ENCODE results near the gene BTNL3.
"Not testable (repeated sequence)": the region's sequence is repeated elsewhere in the genome, so short reads cannot be mapped to it uniquely, and the experiment has no call there.

BTNL3 gene

DNA sequence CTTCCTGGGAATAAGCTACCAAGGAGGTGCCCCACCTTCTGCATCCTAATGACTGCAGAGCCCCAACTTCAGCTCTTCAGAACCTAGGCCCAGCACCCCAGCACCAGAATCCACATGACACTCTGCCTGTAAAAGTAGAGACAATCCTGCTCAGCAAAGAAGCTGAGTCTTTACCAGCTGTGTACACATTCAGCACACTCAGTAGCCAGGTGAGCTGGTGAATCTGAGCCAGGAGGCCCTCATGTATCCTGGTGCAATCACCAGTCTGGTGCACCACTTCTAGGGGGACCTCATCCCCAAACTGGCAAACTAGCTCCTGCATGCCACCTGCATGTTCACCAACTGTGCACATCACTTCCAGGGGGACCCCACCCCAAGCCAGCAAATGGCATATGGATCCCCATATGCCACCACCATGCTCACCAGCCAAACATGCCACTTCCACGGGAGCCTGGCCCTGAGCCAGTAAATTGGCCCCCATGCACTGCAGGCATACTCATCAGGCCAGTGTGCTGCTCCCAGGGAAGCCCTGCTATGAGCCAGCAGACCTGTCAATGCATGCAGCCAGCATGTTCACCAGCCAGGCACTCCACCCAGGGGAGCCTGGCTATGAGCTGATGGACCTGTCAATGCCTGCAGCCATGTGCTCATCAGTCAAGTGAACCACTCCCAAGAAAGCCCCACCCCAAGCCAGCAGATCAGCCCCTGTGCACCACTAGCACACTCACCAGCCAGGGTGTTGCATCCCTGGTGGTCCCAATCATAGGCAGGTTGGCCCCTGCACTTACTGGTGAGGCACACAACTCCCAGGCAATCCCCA lies 35.8 kb downstream of the BTNL3 start:
- DNase-seq (ENCODE audit: low read depth): no peak

DNA sequence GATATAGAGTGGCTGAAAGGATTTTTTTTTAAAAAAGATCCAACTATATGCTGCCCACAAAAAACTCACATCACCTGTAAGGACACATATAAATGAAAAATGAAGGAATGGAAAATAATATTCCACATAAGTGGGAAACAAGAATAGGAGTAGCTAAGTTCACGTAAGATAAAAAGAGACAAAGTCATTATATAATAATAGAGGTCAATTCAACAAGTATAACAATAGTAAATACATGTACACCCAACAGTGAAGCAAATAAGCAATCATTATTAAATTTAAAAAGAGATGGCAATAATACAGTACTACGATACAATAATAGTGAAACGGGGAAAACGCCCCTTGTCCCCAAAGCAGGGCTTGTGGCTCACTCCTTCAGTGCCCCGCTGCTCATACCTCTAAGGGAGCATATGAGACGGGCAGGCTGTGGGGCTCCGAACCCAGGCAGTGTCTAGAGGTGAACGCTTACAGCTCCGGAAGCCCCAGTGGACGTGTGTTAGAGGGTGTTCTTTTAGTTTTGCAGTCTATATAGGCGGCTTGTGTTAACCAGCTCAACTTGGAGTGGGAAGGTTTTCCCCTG lies 38.9 kb downstream of the BTNL3 start:
- DNase-seq (ENCODE audit: low read depth): no peak

DNA sequence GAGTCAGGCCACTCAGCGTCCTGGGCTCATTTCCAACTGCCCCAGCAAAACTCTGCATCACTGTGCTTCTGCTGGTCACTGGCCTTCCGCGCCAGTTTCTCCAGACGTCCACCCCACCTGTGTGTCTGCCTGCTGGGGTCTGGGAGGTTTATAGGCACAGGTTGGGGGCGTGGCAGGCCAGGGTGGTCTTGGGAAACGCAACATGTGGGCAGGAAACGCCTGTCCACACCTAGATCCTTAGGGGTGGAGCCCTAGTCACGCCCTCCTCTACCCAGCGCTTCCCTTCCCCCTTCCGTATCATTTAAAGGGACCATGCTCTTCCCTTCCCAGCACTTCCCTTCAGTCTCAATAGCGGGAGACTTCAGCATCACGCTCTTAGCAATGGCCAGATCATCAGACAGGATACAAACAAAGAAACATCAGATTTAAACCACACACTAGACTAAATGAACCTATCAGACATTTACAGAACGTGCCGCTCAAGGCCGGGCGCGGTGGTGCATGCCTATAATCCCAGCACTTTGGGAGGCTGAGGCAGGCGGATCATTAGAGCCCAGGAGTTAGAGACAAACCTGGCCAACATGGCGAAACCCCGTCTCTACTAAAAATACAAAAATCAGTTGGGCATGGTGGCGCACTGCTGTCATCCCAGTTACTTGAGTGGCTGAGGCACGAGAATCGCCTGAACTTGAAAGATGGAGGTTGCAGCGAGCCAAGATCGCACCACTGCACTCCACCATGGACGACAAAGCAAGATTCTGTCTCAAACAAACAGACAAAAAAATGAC lies 39.6 kb downstream of the BTNL3 start:
- no peak for DNase-seq (ENCODE audit: low read depth)

DNA sequence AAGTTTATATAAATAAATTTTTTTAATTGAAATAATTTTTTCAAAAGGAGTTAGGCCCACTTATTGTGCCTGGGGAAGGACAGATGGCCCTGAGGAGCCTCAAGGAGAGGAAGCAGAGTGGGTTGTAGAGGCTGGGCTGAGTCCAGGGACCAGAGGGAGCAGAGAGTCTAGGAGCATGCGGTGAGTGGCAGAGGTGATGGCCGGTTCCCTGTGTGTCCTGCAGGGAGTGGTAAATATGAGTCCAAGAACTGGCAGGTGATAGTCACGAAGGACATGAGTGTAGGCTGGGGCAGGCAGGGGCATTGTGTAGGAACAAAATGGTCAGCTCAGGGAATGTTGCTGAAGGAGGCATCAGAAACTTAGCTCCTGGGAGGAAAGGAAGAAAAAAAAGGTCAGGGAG lies 43.1 kb downstream of the BTNL3 start:
- no peak for DNase-seq (ENCODE audit: low read depth)

DNA sequence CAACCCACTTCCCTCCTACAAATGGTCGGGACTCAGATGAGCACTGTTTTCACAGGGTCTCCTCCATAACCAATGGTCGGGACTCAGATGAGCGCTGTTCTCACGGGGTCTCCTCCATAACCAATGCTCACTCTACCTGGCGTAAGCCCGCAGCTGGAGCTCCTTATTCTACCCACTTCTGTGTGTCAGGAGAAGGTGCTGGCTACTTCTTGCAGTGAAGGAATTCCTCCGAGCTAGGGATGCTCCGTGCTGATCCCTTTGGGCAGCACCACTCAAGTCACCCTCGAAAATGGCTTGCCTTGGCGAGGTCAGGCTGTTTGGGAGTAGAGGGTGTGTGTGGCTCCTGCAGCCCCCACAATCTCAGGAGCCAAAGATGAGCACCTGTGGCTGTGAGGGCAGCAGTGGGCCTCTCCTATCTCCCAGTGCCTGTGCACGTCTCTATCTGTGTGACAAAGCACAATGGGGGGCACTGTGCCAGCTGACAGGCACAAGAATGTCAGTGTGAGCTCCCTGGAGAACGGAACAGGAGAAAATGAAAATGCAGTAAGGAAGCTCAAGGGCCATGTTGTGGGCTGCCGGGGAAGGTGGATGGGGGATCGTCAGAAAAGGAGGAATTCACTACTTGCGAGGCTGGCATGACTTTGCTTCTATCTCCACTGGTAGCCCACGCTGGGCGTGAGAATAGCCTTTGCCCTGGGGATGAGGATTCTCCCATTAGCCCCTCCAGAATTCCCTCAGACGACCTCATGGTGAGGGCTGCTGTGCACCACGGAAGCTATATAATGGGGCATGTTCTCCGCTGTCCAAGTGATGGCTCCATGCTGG lies 47.6 kb downstream of the BTNL3 start:
- no peak for DNase-seq (ENCODE audit: low read depth)

DNA sequence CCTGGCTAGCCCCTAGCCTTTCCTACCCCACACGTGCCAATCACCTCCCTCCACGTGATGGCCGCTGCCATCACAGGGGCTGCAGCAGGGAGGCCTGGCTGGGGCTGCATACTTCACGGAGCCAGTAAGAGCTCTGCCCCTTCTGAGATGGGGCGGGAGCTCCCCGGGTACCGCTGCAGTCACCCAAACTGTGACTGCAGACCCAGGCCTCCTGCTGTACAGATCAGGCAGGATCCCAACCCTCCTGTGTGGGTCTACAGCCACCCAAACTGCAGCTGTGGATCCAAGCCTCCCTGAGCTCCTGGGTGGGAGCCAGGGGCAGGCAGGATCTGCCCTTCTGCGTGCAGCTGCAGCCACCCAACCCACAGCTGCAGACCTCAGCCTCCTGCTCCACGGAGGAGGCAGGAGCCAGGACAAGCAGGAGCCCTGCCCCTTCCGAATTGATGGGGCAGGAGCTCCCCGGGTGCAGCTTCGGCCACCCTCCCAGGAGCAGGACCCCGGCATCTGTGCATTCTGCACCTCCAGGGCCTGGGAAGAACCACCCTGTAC lies 48.2 kb downstream of the BTNL3 start:
- DNase-seq (ENCODE audit: low read depth): no peak

DNA sequence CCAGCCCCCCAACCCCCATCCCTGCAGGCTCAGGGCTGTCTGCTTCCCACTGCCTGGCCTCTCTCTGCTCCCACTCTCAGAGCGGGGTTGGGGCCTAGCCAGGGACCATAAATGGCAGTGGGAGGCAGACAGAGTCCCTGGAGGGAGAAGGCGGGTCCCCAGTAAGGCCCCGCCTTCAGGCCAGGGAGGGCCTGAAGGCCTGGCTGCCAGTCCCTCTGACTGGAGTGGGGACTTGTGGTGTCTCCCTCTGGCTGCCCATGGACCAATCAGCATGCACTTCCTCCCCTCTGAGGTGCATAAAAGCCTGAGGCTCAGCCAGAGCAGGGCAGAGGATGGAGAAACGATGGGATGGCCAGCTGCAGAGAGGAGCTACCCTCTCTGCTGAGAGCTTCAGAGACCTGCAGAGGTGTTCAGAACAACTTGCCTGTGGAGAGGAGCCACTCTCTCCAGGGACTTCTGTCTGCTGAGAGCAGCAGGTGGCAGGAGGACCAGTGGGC lies 48.8 kb downstream of the BTNL3 start:
- no peak for DNase-seq (ENCODE audit: low read depth)

DNA sequence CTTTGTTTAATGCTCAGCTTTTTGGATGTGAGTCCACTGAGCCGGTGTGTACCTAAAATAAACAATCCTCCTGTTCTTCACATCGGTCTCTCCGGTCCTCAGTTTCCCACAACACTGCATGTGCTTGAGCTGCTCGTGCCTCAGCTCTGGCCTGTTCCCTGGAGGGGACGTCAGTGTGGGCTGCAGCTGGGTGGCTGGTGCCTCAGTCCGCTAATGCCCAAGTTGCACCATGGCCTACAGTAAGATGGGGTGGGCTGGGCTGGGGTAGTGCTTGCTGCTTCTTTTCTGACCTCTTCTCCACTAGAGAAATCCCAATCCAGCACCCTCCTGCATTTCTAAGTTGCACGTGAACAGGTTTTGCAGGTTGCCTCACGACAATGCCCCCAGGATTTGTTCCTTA lies 50.8 kb downstream of the BTNL3 start:
- no peak for DNase-seq (ENCODE audit: low read depth)

DNA sequence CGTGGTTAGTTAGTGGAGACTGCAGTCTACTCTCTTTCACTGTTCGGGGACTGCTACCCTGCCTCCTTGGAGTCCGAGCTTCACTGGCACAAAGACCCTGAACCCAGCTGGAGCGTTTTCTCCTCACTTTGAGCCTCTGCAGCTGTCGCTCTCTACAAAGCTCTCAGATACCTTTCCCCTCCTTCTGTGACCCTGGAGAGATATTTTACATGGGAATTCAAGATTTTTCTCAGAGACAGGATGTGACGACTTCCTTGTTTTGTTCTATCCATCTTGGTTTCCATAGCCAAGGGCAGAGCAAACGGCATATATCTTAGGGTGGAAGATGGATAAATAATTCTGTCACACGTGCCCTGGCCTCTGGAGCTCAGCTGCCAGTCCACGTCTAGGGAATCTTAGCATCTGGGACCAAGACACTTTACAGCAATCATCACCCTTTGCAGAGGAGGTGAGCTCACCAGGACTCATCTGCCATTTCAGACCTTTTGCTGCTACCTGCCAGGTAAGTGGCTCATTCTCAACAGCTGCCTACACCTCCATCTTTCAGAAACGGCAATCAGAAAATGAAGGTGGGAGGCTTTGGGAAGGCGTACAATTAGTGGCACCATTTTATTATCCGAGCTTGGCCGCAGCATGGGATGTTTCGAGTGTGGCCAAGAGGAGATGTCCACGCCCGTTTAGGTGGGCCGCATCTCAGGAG lies 51.4 kb downstream of the BTNL3 start, which contains the start of gene BTNL9:
BTNL9 (plus strand) TSS at position 336 of the 700 bp plus-strand sequence. CDS start 5,224 bp downstream, outside the sequence.
- DNase-seq (ENCODE audit: low read depth): no peak

DNA sequence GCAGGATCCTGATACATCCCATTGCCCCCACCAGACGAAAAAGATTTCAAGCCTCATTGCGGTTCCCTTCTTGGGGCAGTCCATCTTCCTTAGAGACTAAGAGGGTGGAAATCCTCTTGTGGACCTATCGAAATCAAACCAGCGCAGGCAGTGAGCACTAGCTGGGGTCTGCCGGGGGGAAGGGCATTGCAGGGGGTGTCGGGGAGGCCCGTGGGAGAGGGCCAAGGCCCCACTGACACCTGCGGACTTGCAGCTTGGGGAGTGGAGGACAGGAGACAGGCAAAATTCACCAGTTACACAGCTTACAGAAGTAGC lies 51.9 kb downstream of the BTNL3 start:
- DNase-seq (ENCODE audit: low read depth): no peak

DNA sequence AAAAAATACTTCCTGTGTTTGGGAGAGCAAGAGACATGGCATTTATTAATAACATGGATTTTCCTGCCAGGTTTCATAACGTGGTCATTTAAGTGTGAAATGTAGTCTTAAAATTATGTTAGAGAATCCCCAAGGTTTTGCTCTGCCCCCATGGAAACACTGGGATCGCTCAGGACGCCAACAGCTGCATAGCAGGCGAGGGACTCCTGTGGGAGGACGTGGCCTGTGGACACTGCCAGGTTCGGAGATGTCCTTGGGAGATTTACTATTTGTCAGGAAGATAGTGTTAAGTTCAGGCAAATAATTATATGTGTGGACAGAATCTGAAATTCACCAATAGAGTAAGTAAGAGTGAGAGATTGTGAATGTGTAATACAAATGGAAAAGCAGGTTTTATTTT lies 52.4 kb downstream of the BTNL3 start:
- no peak for DNase-seq (ENCODE audit: low read depth)

DNA sequence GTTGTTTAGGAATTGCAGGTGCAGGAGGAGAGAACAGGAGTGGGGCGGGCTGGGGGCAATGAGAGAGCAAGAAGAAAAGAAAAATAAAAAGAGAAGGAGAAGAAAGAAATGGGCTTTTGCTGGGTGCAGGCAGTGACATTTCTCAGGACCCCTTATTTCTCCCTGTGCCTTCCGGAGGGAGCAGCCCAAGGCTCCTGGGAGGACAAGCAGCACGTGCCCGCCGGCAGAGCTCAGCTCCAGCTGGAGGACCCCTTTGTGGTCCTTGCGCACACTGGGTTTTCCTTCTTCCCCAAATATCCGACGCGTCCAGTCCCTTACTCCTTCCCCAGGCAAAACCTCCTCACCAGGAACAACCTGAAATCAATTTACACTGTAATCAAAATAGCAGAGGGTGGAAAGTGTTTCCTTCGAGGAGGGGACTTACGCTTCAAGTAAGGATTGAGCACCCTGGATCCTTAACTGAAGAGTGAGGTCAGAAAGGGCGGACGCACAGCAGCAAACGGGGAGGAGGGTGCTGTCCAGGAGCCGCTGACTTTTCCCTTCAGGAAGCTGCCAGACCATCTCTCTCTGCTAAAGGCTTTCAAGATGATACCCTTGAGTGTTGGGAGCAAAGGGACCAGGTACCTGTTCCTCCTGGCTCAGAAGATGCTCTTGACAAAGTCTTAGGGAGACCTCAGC lies 53.5 kb downstream of the BTNL3 start:
- no peak for DNase-seq (ENCODE audit: low read depth)

DNA sequence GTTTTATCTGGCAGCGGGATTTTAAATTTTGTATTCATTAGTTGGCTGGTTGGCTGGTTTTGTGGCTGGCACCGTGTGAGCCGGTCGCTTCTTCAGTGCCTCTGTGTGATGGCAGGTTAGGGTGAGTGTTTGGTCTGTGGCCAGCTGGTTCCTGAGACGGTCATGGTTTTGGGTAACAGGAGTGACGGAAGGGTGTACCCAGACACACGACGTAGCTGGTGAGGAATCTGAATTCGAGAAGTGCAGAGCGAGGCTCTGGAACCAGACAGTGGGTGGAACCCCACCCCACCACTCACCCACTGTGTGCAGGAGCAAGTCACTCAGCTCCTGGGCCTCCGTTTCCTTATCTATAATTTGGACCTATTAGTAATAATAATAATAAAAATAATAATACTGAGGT lies 54.1 kb downstream of the BTNL3 start:
- no peak for DNase-seq (ENCODE audit: low read depth)

DNA sequence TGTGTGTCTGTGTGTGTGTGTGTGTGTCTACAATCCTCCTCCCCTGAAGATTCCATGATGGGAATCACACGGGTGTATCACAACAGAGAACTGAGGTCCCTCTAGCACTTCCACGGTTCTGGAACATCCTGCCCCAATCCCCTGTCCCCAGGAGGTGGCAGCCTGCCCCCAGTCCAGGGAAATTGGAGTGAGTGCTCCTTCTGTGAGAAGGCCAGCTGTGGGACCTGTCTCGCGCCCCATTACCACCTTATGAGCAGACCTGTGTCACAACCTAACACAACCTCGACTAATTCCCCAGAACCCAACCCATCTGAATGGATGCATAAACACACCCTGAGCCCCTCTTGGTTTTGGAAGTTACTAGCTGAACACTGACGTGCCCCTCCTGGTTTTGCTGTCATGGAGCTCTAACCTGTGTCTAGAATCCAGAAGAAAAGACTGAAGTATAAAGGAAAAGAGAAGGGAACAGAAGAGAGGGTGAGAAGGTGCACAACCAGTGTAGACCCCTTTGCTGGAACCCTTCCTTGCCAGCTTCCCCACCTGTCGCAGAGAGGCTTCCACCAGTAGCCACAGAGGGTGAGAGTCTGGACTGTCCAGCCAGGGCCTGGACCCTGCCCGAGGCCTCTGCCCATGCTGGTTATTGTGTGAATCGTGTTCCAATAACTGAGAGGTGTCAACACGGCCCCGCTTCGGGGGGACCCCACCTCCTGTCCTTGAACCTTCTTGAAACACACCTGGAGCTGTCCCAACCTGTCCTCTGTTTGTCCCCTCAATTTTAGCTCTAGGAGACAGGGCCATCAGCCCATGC lies 54.8 kb downstream of the BTNL3 start:
- DNase-seq (ENCODE audit: low read depth): no peak

DNA sequence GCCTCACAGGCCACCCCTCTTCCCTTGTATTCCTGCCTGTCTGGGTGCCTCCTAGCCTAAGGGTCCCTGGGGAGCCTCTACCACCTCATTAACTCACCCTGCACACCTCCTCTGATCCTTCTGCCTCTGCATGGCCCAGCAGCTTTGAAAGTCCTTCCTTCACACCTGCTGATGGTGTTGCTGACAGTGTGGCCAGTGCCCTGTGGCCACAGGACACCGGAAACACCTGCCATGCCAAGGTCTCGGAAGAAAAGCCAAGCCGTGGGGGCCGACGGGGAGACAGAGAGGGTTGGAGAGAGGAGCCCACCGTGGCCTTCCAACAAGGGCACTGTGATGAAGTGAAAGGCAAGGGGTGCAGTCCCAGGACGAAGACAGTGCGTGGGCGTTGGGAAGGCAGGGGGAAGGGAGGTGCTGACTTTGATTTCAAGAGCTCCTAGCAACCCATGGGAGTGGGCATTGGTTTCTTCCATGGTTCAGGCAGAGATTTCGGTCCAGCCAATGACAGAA lies 55.5 kb downstream of the BTNL3 start:
- DNase-seq (ENCODE audit: low read depth): no peak

DNA sequence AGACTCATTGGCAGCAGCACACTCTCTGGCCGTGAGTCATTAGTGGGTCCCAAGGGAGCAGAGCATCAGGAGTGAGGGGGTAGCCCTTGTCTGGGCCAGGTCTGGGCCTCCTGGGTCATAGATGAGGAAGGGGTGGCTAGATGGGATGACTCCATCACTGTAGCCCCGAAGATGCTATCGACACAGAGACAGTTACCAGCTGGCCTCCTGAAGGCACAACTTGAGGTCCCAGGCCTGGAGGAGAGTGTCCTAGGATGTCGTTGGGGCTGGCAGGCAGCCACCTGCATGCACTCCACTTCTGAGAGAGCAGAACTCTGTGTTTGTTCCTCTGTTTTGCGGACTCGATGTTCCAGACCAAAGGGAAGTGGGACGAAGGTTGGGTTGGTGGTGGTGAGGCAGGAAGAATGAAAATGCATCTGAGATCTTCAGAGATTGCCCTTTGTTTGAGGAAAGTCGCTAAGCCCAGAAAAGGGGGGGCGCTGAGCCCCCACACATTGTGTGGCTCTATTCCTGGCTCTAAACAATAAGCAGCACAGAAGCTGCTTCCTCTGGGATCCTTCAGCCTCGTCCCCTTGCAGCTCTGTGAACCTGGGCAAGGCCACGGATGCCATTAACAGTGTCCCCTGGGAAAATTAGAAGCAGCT lies 56.1 kb downstream of the BTNL3 start:
- DNase-seq (ENCODE audit: low read depth): no peak

DNA sequence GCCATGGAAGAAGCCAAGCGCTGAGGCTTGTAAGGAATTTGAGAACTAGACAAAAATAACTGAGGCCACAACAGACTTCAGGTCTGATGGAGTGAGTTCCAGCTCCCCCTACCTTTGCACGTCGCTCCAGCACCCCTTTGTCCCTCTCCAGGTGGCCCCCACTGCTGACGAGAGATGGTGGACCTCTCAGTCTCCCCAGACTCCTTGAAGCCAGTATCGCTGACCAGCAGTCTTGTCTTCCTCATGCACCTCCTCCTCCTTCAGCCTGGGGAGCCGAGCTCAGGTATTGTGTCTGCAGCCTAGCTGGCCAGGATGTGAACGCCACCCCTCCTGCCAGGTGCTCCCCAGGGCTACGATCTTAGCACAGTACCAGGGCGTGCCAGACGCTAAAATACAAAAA lies 56.7 kb downstream of the BTNL3 start:
- no peak for DNase-seq (ENCODE audit: low read depth)

DNA sequence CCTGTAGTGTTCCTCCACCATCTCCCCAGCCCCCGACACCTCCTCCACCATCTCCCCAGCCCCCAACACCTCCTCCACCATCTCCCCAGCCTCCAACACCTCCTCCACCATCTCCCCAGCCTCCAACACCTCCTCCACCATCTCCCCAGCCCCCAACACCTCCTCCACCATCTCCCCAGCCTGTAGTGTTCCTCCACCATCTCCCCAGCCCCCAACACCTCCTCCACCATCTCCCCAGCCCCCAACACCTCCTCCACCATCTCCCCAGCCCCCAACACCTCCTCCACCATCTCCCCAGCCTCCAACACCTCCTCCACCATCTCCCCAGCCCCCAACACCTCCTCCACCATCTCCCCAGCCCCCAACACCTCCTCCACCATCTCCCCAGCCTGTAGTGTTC lies 57.2 kb downstream of the BTNL3 start:
- DNase-seq (ENCODE audit: low read depth): not testable (repeated sequence)

DNA sequence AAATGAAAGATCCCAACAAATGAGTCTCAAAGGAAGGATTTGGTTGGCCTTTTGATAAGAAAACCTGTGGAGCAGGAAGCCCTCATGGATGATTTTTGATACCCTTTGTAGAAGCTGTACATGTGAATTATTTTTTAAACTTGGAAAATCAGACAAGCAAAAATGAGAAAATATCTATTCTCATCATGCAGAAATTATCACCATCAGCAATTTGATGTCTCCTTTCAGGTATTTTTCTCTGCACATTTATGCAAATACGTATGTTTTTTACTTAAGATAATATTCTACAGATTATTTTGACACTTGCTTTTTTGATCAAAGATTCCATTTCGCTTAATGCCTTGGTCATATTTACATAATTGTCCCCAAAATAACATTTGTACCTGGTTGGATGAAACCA lies 58.6 kb downstream of the BTNL3 start:
- DNase-seq (ENCODE audit: low read depth): no peak

All from activated T-helper 1 cell treated with Interleukin-2 at 50 U/mL for 16 hours (primary cell).